ENCODE measurements around the gene EFEMP1. TPM values are rescaled to one million over a fixed set of nuclear protein-coding genes. Genes with fewer than 3 reads are reported as not detected.

The EFEMP1 gene
- total RNA-seq, 1 donor from 2014 or later = 2.3 TPM

DNA sequence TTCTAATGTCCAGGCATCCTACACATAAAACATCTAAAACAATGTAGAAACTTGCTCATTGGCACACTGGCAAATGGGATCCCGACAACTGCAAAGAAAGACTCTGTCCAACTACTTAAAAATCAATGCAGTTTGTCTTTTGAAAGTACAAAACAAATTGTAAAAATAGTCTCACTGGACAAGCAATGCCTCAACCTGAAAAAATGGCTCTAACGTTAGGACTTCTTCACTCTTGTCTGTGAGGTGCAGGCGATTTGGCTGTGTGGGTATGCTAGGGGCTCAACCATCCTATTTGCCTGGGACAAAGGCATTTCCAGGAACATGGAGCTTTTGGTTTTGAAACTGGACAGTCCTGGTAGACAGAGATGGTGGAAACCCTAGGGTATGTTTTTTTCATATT is 10.7 kb downstream of the EFEMP1 start:
- DNase-seq (ENCODE audit: low spot score) = no peak
- no peaks in the 10 kb centered on the region for H3K9me3 Mint-ChIP-seq (ENCODE audit: unreplicated experiment)
- TF ChIP-seq, protein P1, sequence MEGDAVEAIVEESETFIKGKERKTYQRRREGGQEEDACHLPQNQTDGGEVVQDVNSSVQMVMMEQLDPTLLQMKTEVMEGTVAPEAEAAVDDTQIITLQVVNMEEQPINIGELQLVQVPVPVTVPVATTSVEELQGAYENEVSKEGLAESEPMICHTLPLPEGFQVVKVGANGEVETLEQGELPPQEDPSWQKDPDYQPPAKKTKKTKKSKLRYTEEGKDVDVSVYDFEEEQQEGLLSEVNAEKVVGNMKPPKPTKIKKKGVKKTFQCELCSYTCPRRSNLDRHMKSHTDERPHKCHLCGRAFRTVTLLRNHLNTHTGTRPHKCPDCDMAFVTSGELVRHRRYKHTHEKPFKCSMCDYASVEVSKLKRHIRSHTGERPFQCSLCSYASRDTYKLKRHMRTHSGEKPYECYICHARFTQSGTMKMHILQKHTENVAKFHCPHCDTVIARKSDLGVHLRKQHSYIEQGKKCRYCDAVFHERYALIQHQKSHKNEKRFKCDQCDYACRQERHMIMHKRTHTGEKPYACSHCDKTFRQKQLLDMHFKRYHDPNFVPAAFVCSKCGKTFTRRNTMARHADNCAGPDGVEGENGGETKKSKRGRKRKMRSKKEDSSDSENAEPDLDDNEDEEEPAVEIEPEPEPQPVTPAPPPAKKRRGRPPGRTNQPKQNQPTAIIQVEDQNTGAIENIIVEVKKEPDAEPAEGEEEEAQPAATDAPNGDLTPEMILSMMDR (IDR thresholded peaks at IDR 0.05; ENCODE audit: unreplicated experiment) = no peak

DNA sequence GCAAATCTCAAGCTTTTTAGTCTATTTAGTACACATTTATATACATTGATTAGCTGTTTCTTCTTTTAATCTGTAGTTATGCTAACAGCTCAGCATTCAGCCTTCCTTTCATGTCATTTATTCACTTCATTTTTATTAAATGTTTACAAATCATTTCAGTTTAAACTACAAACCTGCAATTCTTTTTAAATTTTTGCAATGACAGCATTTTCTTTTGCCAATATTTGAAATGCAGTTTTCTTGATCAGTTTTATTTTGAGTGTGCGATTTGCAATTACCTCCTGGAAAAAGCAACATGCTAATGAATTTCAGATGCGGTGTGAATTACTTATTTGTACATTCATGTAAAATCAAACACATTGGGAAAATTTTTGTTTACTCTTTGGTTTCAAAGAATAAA is 13.5 kb downstream of the EFEMP1 start:
- TF ChIP-seq, protein P1 (IDR thresholded peaks at IDR 0.05; ENCODE audit: unreplicated experiment) = no peak
- Mint-ChIP-seq H3K36me3 (ENCODE audit: low read depth, unreplicated experiment) (no peaks in the 10 kb centered on the region), H3K4me3 (ENCODE audit: unreplicated experiment) (no peak overlapping the region), H3K27me3 (ENCODE audit: unreplicated experiment) (no peaks in the 10 kb centered on the region), H3K9me3 (ENCODE audit: unreplicated experiment) (no peaks in the 10 kb centered on the region), H3K27ac (ENCODE audit: unreplicated experiment) (no peak overlapping the region), H3K4me1 (ENCODE audit: unreplicated experiment) (no peaks in the 10 kb centered on the region)
- DNase-seq (ENCODE audit: low spot score) = no peak

More for the DNA sequence above, 10.7 kb downstream of the EFEMP1 start:
- Mint-ChIP-seq H3K27me3 (ENCODE audit: unreplicated experiment) (no peaks in the 10 kb centered on the region), H3K36me3 (ENCODE audit: low read depth, unreplicated experiment) (no peaks in the 10 kb centered on the region), H3K4me1 (ENCODE audit: unreplicated experiment) (no peaks in the 10 kb centered on the region), H3K4me3 (ENCODE audit: unreplicated experiment) (no peak overlapping the region), H3K27ac (ENCODE audit: unreplicated experiment) (no peak overlapping the region)

DNA sequence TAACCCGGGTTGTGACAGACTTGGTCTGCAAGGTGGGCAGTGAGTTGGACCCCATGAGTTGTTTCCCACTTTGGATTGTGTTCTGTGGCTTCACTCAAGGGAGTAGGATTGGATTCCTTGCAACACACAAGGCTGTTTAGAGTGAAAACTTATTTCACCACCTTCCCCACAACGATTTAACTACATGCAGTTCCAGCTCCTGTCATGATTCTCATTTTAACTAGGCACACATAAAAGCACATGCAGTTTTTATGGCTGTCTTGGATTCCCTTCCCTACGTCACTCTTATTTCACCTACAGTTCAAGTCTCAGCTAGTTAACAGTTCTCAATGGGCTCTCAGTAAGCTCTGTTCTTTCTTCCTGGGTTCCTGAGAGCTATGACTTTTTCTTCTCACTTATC is 15.9 kb downstream of the EFEMP1 start:
- no peaks in the 10 kb centered on the region for H3K4me1 Mint-ChIP-seq (ENCODE audit: unreplicated experiment)
- H3K9me3 Mint-ChIP-seq (ENCODE audit: unreplicated experiment) = no peaks in the 10 kb centered on the region
- no peaks in the 10 kb centered on the region for H3K27me3 Mint-ChIP-seq (ENCODE audit: unreplicated experiment)
- TF ChIP-seq, protein P1 (IDR thresholded peaks at IDR 0.05; ENCODE audit: unreplicated experiment) = no peak
- no peak for DNase-seq (ENCODE audit: low spot score)
- H3K36me3 Mint-ChIP-seq (ENCODE audit: low read depth, unreplicated experiment) = no peaks in the 10 kb centered on the region
- no peak overlapping the region for H3K4me3 Mint-ChIP-seq (ENCODE audit: unreplicated experiment)
- H3K27ac Mint-ChIP-seq (ENCODE audit: unreplicated experiment) = no peak overlapping the region

DNA sequence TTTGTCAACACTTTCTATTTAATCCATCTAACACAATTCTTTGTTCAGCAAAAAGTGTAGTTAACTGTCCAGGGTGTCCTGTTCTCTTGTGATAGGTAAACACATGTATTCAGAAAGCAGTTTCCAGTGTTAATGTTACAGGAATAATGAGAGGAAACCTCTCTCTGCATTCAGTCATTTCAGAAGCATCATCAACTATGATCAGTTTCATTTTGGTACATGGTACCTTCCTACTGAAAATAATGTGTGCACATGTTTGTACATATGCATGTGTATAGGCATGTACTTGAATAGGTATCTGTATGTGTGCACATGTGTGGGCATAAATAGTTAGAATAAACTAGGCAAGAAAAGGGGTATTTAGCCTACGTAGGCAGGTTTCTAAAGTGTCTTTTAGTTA is 16.6 kb downstream of the EFEMP1 start:
- Mint-ChIP-seq H3K36me3 (ENCODE audit: low read depth, unreplicated experiment) (no peaks in the 10 kb centered on the region), H3K9me3 (ENCODE audit: unreplicated experiment) (no peaks in the 10 kb centered on the region), H3K27ac (ENCODE audit: unreplicated experiment) (no peak overlapping the region), H3K4me1 (ENCODE audit: unreplicated experiment) (no peaks in the 10 kb centered on the region), H3K4me3 (ENCODE audit: unreplicated experiment) (no peak overlapping the region), H3K27me3 (ENCODE audit: unreplicated experiment) (no peaks in the 10 kb centered on the region)
- TF ChIP-seq, protein P1 (IDR thresholded peaks at IDR 0.05; ENCODE audit: unreplicated experiment) = no peak
- DNase-seq (ENCODE audit: low spot score) = no peak

DNA sequence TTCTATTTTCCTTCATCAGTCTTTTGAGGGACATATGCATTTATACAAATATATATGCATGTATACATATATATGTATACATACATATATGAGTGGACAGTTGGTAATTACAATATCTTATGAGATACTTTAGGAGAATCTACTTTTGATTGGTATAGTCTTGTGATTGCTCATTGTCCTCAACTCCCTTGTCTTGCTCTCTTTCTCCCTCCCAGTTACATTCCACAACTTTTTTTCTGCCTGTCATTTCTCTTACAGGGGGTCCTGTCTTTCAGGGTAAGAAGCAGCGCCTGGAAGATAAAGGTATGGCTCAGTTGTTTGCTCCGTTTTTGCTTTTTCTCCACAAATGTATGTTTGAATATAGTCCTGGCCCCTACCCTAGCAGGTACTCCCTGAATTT is 19.9 kb downstream of the EFEMP1 start:
- Mint-ChIP-seq H3K27ac (ENCODE audit: unreplicated experiment) (no peak overlapping the region), H3K9me3 (ENCODE audit: unreplicated experiment) (no peaks in the 10 kb centered on the region), H3K36me3 (ENCODE audit: low read depth, unreplicated experiment) (no peaks in the 10 kb centered on the region), H3K27me3 (ENCODE audit: unreplicated experiment) (no peaks in the 10 kb centered on the region), H3K4me1 (ENCODE audit: unreplicated experiment) (no peaks in the 10 kb centered on the region), H3K4me3 (ENCODE audit: unreplicated experiment) (no peak overlapping the region)
- TF ChIP-seq, protein P1 (IDR thresholded peaks at IDR 0.05; ENCODE audit: unreplicated experiment) = no peak
- DNase-seq (ENCODE audit: low spot score) = no peak

All from endothelial cell (in vitro differentiated cells).